Measurements from ENCODE around the gene RELN. TPM values are rescaled to one million over a fixed set of nuclear protein-coding genes. Genes with fewer than 3 reads are reported as not detected.

Gene RELN
- total RNA-seq, 2 experiments from 2014 or later: not detected

DNA sequence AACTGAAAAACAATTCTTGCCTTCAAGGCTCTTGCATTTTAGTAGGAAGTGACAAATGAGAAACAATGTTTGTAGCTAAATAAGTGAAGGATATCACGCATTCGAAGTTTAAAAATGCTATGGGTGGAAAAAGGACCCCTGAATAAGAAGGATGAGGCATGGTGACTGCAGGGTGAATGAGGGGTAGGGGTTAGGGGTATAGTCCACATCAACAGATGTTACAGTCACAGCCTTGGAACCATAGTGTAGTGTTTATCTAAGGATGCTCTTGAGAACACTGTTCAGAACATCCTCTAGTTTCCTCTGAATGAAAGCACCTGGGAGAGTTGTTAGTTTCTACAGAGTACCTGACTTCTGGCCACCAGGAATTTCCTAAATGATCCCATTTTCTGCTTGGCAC is 157.0 kb downstream of the RELN start:
- Mint-ChIP-seq H3K27ac (no peak overlapping the region), H3K4me1 (ENCODE audit: low read depth) (no peaks in the 10 kb centered on the region), H3K36me3 (ENCODE audit: low read depth) (no peaks in the 10 kb centered on the region), H3K27me3 (peaks cover 16% of the 10 kb centered on the region), H3K9me3 (no peaks in the 10 kb centered on the region), H3K4me3 (no peak overlapping the region)
- no peak overlapping the region for H3K4me3 ChIP-seq (ENCODE audit: low read length)
- no peaks in the 10 kb centered on the region for H3K9me3 ChIP-seq (ENCODE audit: control insufficient read depth in 1 of 2, insufficient read depth in 1 of 2, low read length in 2 of 2)
- ATAC-seq (ENCODE audit: poor library complexity): no peak
- ChIA-PET CTCF (no interaction called here), POLR2A (no interaction called here)
- H3K36me3 ChIP-seq (ENCODE audit: insufficient read depth, low read length): no peaks in the 10 kb centered on the region
- DNase-seq: no peak
- no peak overlapping the region for H3K27ac ChIP-seq (ENCODE audit: low read depth in 1 of 2, low read length in 2 of 2)
- H3K27me3 ChIP-seq (ENCODE audit: control insufficient read depth in 1 of 2, insufficient read depth in 2 of 2, low read length in 2 of 2): no peaks in the 10 kb centered on the region
- no peaks in the 10 kb centered on the region for H3K4me1 ChIP-seq (ENCODE audit: insufficient read depth, low read length)
- intact Hi-C loops (cut with DNase I, micrococcal nuclease): no loop called here
- TF ChIP-seq, protein P1, sequence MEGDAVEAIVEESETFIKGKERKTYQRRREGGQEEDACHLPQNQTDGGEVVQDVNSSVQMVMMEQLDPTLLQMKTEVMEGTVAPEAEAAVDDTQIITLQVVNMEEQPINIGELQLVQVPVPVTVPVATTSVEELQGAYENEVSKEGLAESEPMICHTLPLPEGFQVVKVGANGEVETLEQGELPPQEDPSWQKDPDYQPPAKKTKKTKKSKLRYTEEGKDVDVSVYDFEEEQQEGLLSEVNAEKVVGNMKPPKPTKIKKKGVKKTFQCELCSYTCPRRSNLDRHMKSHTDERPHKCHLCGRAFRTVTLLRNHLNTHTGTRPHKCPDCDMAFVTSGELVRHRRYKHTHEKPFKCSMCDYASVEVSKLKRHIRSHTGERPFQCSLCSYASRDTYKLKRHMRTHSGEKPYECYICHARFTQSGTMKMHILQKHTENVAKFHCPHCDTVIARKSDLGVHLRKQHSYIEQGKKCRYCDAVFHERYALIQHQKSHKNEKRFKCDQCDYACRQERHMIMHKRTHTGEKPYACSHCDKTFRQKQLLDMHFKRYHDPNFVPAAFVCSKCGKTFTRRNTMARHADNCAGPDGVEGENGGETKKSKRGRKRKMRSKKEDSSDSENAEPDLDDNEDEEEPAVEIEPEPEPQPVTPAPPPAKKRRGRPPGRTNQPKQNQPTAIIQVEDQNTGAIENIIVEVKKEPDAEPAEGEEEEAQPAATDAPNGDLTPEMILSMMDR (IDR thresholded peaks at IDR 0.05): no peak

DNA sequence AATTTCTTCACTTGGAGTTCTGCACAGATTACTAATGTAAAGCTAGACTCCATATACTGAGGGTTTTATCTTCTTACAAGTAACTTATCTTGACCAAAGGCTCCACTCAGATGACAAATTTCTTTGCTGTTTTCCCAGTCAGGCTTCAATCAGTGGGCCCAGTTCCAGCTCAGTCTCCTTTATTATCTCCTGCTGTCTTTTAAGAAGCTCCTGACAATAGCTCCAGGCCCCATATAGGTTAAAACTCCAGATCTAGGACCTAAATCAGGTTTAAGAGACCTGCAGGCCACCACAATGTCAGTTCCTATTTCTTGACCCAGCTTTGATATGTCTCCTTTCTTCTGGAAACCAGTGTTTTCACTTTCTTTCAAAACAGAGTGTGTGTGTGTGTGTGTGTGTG is 165.2 kb downstream of the RELN start:
- no peaks in the 10 kb centered on the region for H3K4me1 Mint-ChIP-seq (ENCODE audit: low read depth)
- no peak for DNase-seq
- intact Hi-C loops (cut with DNase I, micrococcal nuclease): no loop called here
- no peak overlapping the region for H3K4me3 Mint-ChIP-seq
- no peaks in the 10 kb centered on the region for H3K36me3 Mint-ChIP-seq (ENCODE audit: low read depth)
- peaks cover 2% of the 10 kb centered on the region for H3K9me3 Mint-ChIP-seq
- ChIA-PET POLR2A (no interaction called here), CTCF (no interaction called here)
- ATAC-seq (ENCODE audit: poor library complexity): no peak
- H3K36me3 ChIP-seq (ENCODE audit: insufficient read depth, low read length): no peaks in the 10 kb centered on the region
- H3K9me3 ChIP-seq (ENCODE audit: control insufficient read depth in 1 of 2, insufficient read depth in 1 of 2, low read length in 2 of 2): no peaks in the 10 kb centered on the region
- H3K27ac Mint-ChIP-seq: no peak overlapping the region
- peaks cover 12% of the 10 kb centered on the region for H3K27me3 Mint-ChIP-seq
- H3K27ac ChIP-seq (ENCODE audit: low read depth in 1 of 2, low read length in 2 of 2): no peak overlapping the region
- H3K4me3 ChIP-seq (ENCODE audit: low read length): no peak overlapping the region
- no peaks in the 10 kb centered on the region for H3K4me1 ChIP-seq (ENCODE audit: insufficient read depth, low read length)
- no peaks in the 10 kb centered on the region for H3K27me3 ChIP-seq (ENCODE audit: control insufficient read depth in 1 of 2, insufficient read depth in 2 of 2, low read length in 2 of 2)
- TF ChIP-seq, protein P1 (IDR thresholded peaks at IDR 0.05): no peak

DNA sequence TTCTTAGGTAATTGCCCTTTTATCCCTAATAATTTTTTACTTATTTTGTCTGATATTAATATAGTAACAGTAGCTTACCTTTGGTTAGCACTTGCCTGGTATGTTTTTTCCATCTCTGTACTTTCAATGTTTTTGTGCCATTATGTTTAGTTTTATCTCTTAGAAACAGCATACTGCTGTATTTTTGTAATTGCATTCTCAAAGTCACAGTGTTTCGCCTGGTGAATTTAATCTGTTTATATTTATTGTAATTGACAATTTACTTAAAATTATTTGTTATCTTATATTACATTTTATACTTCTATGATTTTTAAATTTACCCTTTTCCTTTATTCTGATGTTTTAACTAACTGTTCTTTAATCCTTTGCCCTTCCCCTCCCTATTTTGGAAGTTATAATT is 166.4 kb downstream of the RELN start:
- no peak overlapping the region for H3K27ac ChIP-seq (ENCODE audit: low read depth in 1 of 2, low read length in 2 of 2)
- ChIA-PET POLR2A (no interaction called here), CTCF (no interaction called here)
- H3K27ac Mint-ChIP-seq: no peak overlapping the region
- H3K27me3 Mint-ChIP-seq: peaks cover 7% of the 10 kb centered on the region
- no peaks in the 10 kb centered on the region for H3K27me3 ChIP-seq (ENCODE audit: control insufficient read depth in 1 of 2, insufficient read depth in 2 of 2, low read length in 2 of 2)
- H3K4me1 Mint-ChIP-seq (ENCODE audit: low read depth): no peaks in the 10 kb centered on the region
- no peak overlapping the region for H3K4me3 Mint-ChIP-seq
- DNase-seq: no peak
- no peak for ATAC-seq (ENCODE audit: poor library complexity)
- H3K4me3 ChIP-seq (ENCODE audit: low read length): no peak overlapping the region
- TF ChIP-seq, protein P1 (IDR thresholded peaks at IDR 0.05): no peak
- H3K4me1 ChIP-seq (ENCODE audit: insufficient read depth, low read length): no peaks in the 10 kb centered on the region
- no peaks in the 10 kb centered on the region for H3K9me3 ChIP-seq (ENCODE audit: control insufficient read depth in 1 of 2, insufficient read depth in 1 of 2, low read length in 2 of 2)
- intact Hi-C loops (cut with DNase I, micrococcal nuclease): no loop called here
- H3K9me3 Mint-ChIP-seq: peaks cover 2% of the 10 kb centered on the region
- no peaks in the 10 kb centered on the region for H3K36me3 ChIP-seq (ENCODE audit: insufficient read depth, low read length)
- no peaks in the 10 kb centered on the region for H3K36me3 Mint-ChIP-seq (ENCODE audit: low read depth)

All from CD4-positive, alpha-beta T cell (primary cell).